ENCODE data around the gene TBC1D2.

DNA sequence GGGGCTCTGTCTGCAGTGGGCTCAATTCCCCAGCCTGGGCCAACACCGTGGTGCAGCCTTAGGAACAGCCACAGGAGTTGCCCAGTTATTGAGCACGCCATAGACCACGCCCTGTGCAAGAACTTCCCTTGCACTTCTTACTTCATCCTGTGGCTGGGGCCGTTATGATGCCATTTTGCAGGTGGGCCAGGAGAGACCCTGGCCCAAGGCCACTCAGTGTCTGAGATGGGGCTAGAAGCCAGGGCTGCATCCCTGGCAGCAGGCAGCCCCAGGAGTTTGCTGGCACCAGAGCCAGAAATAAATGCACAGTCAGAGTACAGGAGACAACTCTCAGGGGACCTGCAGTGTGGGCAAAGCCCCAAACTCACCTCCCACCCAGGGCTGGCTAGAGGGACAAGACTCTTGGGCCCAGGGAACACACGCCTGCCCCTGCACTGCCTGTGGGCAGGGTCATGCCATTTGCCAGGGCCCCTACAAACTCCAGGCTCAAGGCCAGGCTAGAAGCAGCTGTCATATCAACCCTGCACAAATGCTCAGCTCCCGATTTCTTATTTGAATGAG lies 69.8 kb downstream of the TBC1D2 start:
- TF ChIP-seq POLR2AphosphoS5 (IDR thresholded peaks at IDR 0.05; ENCODE audit: borderline replicate concordance, low read depth, low read length), result no peak
- TF ChIP-seq EZH2 (IDR thresholded peaks at IDR 0.05), result no peak

Data from SK-N-MC (cell line).